Stomach (tissue), 9 donors: ENCODE measurements around the gene CDK19. TPM values are rescaled to one million over a fixed set of nuclear protein-coding genes. Genes with fewer than 3 reads are reported as not detected.

Experiments
- DNase-seq, 2 donors: peaks; one replicate each; pipeline versions ENCODE4 v3.0.0 to v3.0.0-alpha.2; 2013 to 2019
- H3K27ac ChIP-seq, 5 donors: fragments of 200-600 bp in 4 of 5; sonication (generic) in 4 of 5; one replicate each; pipeline ENCODE4 v1.5.1; 2013 to 2019; ENCODE audit warnings: mild to moderate bottlenecking in 1 of 5, moderate library complexity in 1 of 5
- H3K27me3 ChIP-seq, 3 donors: fragments of 200-600 bp; sonication (generic); one replicate each; pipeline ENCODE4 v1.5.1; 2017 to 2019; ENCODE audit warnings: mixed run types in 1 of 3
- H3K36me3 ChIP-seq, 4 donors: fragments of 200-600 bp; sonication (generic); 1 replicate in 3 of 4; 2 replicates in 1 of 4; pipeline ENCODE4 v1.5.1; 2016 to 2019
- H3K4me1 ChIP-seq, 4 donors: fragments of 200-600 bp; sonication (generic); one replicate each; pipeline ENCODE4 v1.5.1; 2016 to 2019
- H3K4me3 ChIP-seq, 4 donors: fragments of 200-600 bp; sonication (generic) in 3 of 4; one replicate each; pipeline ENCODE4 v1.5.1; 2016 to 2019; ENCODE audit warnings: mild to moderate bottlenecking in 1 of 4
- H3K9me3 ChIP-seq, 4 donors: fragments of 200-600 bp; sonication (generic); one replicate each; pipeline ENCODE4 v1.5.1; 2016 to 2019
- CTCF ChIP-seq, 7 experiments: fragments of 450-650 bp in 4 of 7; fragments of 200-600 bp in 3 of 7; sonication (generic) in 3 of 7; IDR thresholded peaks; one replicate each; pipeline ENCODE4 v1.5.1; 2016 to 2019; ENCODE audit warnings: antibody characterized with exemption in 7 of 7, control low read depth in 2 of 7, mild to moderate bottlenecking in 1 of 7
- EP300 ChIP-seq: sonication (generic); formaldehyde crosslinking; IDR thresholded peaks from one replicate; pipeline ENCODE4 v1.6.1; 2017; ENCODE audit warnings: antibody characterized with exemption
- POLR2A ChIP-seq, 4 donors: fragments of 450-650 bp; IDR thresholded peaks; one replicate each; pipeline ENCODE4 v1.6.1; 2016; ENCODE audit warnings: antibody characterized with exemption in 4 of 4, control low read depth in 2 of 4, mild to moderate bottlenecking in 1 of 4, moderate library complexity in 1 of 4
- POLR2AphosphoS5 ChIP-seq, 3 donors: sonication (generic); formaldehyde crosslinking; IDR thresholded peaks; one replicate each; pipeline ENCODE4 v1.6.1; 2016; ENCODE audit warnings: antibody characterized with exemption in 3 of 3
- WGBS, 5 donors: extraction: QIAGEN DNeasy Blood & Tissue Kit in 3 of 5; methylation state at CpG; one replicate each; pipeline versions ENCODE4 v1.1.5 to v1.1.7; 2013 to 2018; 5-methylcytosine and 5-hydroxymethylcytosine counted together
- intact Hi-C: fragments of 100-400 bp; cut with DNase I; formaldehyde crosslinking; loops from one replicate; pipeline ENCODE4 v1.15.1; 2023; ENCODE audit warnings: low total_unique reads
- polyA plus RNA-seq, 3 donors: library from polyadenylated mRNA; stranded (reverse); fragments of 200-250 nt; gene quantifications; one replicate each; pipeline ENCODE4 v1.2.3, GENCODE V29; 2013
- total RNA-seq, 5 donors: library from RNA; depleted of rRNA; stranded (reverse); fragments of >200 nt; gene quantifications; one replicate each; pipeline versions ENCODE4 v1.1.0 to v1.2.3, GENCODE V29; 2014 to 2016
- donor health status: healthy with polysubstance abuse.
- donor health status: Bipolar disorder and iron deficiency.
- donor health status: healthy.

The CDK19 gene
- total and polyA plus RNA-seq, 8 donors = 5.4 to 23.5 (median 7.5) TPM

GRCh38 chr6:110689275-110689935 is 125.9 kb downstream of the CDK19 start:
- no peaks in the 10 kb centered on the region for H3K9me3 ChIP-seq
- TF ChIP-seq POLR2A (IDR thresholded peaks at IDR 0.05) (no peak), CTCF (IDR thresholded peaks at IDR 0.05) (no peak), EP300 (no peak), POLR2AphosphoS5 (IDR thresholded peaks at IDR 0.05) (no peak)
- H3K36me3 ChIP-seq = no peaks in the 10 kb centered on the region
- no peaks in the 10 kb centered on the region for H3K27me3 ChIP-seq
- WGBS, 5 donors = 70 to 74% (median 70%) methylated on average over 6 of the region's 6 CpGs
- H3K4me3 ChIP-seq = no peak overlapping the region
- intact Hi-C loops = loop anchor here (10.0 kb wide), 1 partner anchor 195 kb away; no protein-coding TSS in a partner anchor
- no peak overlapping the region for H3K27ac ChIP-seq
- peak in 1 of 2 donors; percentile 62 for DNase-seq
- peaks cover 5 to 26% (median 9%) of the 10 kb centered on the region in 4 donors for H3K4me1 ChIP-seq

GRCh38 chr6:110688661-110689268 is 126.5 kb downstream of the CDK19 start:
- no peaks in the 10 kb centered on the region for H3K9me3 ChIP-seq
- DNase-seq = peak; percentile 27 to 35
- peaks cover 5 to 26% (median 9%) of the 10 kb centered on the region in 4 donors for H3K4me1 ChIP-seq
- H3K27me3 ChIP-seq = no peaks in the 10 kb centered on the region
- WGBS, 5 donors = 23 to 38% (median 34%) methylated on average over 4 to 6 of the region's 6 CpGs
- no peaks in the 10 kb centered on the region for H3K36me3 ChIP-seq
- H3K4me3 ChIP-seq = no peak overlapping the region
- H3K27ac ChIP-seq = no peak overlapping the region
- TF ChIP-seq CTCF (IDR thresholded peaks at IDR 0.05) = no peak
- TF ChIP-seq POLR2AphosphoS5 (IDR thresholded peaks at IDR 0.05) = no peak
- TF ChIP-seq POLR2A (IDR thresholded peaks at IDR 0.05) = no peak
- TF ChIP-seq EP300 = no peak
- intact Hi-C loops = loop anchor here (10.0 kb wide), 1 partner anchor 196 kb away; no protein-coding TSS in a partner anchor

GRCh38 chr6:110687326-110687725 is 127.9 kb downstream of the CDK19 start:
- H3K4me1 ChIP-seq = peaks cover 8 to 31% (median 12%) of the 10 kb centered on the region in 4 donors
- WGBS, 5 donors = 32 to 61% (median 38%) methylated on average over 1 of the region's 1 CpG
- H3K36me3 ChIP-seq = no peaks in the 10 kb centered on the region
- no peak overlapping the region for H3K4me3 ChIP-seq
- no peaks in the 10 kb centered on the region for H3K9me3 ChIP-seq
- intact Hi-C loops = loop anchor here (10.0 kb wide), 1 partner anchor 197 kb away; no protein-coding TSS in a partner anchor
- no peak overlapping the region for H3K27ac ChIP-seq
- no peak for DNase-seq
- no peaks in the 10 kb centered on the region for H3K27me3 ChIP-seq
- TF ChIP-seq POLR2A (IDR thresholded peaks at IDR 0.05) (no peak), EP300 (no peak), POLR2AphosphoS5 (IDR thresholded peaks at IDR 0.05) (no peak), CTCF (IDR thresholded peaks at IDR 0.05) (no peak)

GRCh38 chr6:110683241-110683640 is 132.0 kb downstream of the CDK19 start:
- Histone ChIP-seq H3K4me1 (peaks cover 0 to 31% (median 11%) of the 10 kb centered on the region in 4 donors), H3K36me3 (no peaks in the 10 kb centered on the region), H3K27ac (no peak overlapping the region), H3K27me3 (no peaks in the 10 kb centered on the region), H3K4me3 (no peak overlapping the region), H3K9me3 (no peaks in the 10 kb centered on the region)
- 80 to 91% (median 87%) methylated on average over 3 of the region's 3 CpGs for WGBS, 5 donors
- TF ChIP-seq POLR2AphosphoS5 (IDR thresholded peaks at IDR 0.05) (no peak), EP300 (no peak), POLR2A (IDR thresholded peaks at IDR 0.05) (no peak), CTCF (IDR thresholded peaks at IDR 0.05) (no peak)
- no peak for DNase-seq
- intact Hi-C loops = loop anchor here (10.0 kb wide), 1 partner anchor 202 kb away; no protein-coding TSS in a partner anchor
